ENCODE measurements around the gene CELSR3.

CELSR3 gene

DNA sequence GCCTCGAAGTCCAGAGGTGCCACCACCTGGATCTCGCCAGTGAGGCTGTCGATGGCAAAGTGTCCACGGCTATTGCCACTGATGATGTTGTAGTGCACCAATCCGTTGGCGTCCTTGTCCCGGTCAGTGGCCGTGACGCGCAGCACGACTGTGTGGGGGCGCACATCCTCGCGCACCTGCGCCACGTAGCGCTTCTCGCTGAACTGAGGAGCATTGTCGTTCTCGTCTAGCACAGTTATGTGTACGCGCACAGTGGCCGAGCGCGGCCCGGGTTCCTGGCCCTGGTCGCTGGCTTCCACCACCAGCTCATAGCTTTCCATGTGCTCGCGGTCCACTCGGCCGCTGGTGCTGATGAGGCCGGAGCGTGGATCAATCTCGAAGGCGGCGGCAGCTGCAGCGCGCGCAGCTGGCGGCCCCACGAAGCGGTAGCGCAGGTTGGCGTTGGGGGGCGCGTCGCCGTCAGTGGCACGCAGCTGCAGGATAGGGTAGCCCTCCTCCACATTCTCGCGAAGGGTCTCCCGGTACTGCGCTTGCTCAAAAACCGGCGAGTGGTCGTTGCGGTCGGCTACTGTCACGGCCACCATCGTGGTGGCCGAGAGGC lies 1.8 kb downstream of the CELSR3 start:
- DNase-seq (ENCODE audit: low read depth), result no peak

DNA sequence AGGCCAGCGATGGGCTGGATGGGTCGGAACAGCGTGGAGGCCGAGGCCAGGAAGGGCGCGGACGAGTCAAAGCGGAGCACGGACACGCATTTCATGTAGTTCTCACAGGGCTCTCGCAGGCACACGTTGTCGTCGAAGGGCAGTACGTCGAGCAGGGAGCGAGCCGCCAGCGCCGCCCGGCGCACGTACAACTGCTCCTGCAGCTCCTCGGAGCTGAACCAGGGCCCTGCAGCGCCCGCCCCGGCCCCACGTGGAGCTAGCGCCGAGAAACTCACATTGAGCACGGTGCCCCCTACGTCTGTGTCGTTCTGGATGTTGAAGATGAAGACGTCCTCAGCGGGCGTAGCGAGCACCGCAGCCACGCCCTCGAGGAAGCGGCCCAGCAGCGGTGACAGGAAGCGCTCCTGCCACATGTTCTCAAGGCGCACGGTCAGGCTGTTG lies 5.8 kb downstream of the CELSR3 start:
- no peak for DNase-seq (ENCODE audit: low read depth)

DNA sequence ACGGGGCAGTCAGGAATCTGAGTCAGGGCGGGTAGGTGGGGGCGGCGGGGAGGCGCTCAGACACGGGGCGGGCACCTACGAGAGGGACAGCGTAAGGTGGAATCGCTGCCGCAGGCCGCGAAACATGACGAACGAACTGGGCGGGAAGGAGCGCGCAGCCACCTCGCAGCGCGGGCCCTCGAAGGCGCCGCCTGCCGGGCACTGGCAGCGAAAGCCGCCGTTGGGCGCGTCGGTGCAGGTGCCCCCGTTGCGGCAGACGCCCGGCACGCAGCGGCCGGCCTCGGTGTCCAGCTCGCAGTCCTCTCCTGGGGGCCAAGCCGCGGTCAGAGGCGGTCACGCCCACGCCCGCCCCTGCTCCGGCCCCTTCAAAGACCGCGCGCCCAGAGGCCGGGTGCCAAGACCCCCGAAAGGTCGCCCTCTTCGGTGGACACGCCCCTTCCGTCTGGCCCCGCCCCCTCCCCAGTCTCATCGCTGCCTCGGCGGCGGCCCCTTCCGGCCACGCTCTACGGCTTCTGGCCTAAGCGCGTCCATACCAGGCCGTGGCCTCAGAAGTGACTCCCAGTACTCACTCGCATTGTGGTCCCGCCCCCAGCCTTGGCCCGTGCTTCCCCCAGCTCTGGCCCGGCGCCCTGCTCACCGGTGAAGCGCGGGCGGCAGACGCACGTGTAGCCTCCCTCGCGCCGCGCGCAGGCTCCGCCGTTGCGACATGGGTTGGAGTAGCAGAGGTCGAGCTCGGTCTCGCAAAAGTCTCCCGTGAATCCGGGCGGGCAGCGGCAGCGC lies 6.4 kb downstream of the CELSR3 start:
- peak; percentile 77 for DNase-seq (ENCODE audit: low read depth)

GRCh38 chr3:48655606-48656005 lies 7.1 kb downstream of the CELSR3 start:
- DNase-seq (ENCODE audit: low read depth), result peak; percentile 48

DNA sequence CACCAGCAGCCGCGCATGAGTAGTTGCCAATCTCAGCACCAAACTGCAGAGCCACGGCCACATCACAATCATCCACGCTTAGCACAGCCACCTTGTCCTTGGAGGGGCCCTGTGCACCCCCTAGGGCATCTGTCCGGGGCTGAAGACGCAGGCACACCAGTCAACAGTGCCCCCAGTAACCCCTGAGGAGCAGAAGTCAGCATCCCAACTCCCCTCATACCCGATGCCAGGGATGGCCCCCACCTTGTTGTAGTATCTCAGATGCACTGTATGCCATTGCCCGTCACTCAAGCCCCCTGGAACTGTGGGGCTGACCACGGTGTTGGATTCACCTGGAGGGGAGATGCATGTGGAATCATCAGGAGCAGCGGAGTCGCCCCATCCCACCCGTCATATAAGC lies 7.6 kb downstream of the CELSR3 start:
- no peak for DNase-seq (ENCODE audit: low read depth)

- no peak for DNase-seq (ENCODE audit: low read depth)
These were observed 9.6 kb downstream of the CELSR3 start for GRCh38 chr3:48652923-48653715.

GRCh38 chr3:48651771-48652170 lies 10.9 kb downstream of the CELSR3 start:
- no peak for DNase-seq (ENCODE audit: low read depth)

GRCh38 chr3:48650723-48651122 lies 12.0 kb downstream of the CELSR3 start:
- DNase-seq (ENCODE audit: low read depth), result no peak

- DNase-seq (ENCODE audit: low read depth), result no peak
These were observed 14.4 kb downstream of the CELSR3 start for GRCh38 chr3:48648188-48648850.

DNA sequence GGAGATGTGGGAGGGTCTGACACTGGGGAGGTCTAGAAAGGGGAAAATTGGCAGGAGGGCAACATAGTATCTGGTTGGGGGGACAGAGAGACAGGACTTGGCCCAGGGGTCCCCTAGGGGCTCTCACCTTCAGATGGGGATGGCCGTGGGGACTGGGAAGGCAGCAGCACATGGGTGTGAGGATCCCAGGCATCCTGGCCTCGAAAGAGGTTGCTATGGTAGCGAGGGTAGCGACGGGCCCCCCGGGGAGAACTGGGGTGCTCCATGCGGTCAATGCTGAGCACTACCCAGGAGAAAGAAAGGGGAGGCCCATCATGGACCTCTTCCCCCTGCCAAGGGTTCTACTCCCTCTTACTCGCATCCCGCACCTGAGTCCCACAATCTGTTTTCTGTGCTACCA lies 15.0 kb downstream of the CELSR3 start:
- no peak for DNase-seq (ENCODE audit: low read depth)

DNA sequence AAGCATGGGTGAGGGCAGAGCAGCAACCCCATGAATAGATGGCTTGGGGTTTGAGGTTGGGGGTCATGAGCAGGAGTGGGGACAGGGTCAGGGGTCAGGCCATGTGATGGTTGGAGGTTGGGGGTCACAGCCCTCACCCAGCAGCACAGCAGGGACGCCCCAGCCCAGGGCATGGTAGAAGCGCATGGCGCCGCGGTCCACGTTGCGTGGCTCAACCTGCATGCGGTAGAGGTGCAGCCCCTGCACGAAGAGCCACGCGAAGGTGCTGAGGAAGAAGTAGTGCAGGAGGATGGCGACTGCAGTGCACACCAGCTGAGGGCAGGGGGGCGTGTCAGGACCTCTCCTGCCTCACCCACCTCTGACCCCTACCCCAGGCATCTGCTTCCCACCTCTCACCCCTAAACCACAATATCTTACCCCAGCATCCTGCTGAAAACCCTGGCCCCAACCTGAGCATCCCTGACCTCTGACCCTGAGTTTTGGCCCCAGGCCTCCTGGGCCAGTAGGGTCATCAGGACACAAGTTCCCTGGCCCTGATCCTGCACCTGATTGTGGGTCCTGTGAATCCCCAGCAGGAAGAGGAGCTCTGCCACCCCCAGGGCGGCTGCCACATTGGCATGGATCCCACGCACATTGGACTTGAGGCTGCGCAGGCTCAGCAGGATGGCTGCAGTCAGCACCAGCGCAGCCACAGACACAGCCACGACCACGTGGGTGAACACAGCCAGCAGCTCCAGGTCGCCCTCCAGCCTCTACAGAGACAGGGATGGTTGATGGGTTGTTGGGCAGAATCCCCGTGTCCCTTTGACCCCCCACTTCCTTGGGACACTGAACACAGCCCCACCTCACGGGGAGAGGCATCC lies 17.6 kb downstream of the CELSR3 start:
- DNase-seq (ENCODE audit: low read depth), result no peak

GRCh38 chr3:48642605-48643004 lies 20.1 kb downstream of the CELSR3 start:
- no peak for DNase-seq (ENCODE audit: low read depth)

- DNase-seq (ENCODE audit: low read depth), result no peak
These were observed 21.3 kb downstream of the CELSR3 start for GRCh38 chr3:48641396-48641795.

DNA sequence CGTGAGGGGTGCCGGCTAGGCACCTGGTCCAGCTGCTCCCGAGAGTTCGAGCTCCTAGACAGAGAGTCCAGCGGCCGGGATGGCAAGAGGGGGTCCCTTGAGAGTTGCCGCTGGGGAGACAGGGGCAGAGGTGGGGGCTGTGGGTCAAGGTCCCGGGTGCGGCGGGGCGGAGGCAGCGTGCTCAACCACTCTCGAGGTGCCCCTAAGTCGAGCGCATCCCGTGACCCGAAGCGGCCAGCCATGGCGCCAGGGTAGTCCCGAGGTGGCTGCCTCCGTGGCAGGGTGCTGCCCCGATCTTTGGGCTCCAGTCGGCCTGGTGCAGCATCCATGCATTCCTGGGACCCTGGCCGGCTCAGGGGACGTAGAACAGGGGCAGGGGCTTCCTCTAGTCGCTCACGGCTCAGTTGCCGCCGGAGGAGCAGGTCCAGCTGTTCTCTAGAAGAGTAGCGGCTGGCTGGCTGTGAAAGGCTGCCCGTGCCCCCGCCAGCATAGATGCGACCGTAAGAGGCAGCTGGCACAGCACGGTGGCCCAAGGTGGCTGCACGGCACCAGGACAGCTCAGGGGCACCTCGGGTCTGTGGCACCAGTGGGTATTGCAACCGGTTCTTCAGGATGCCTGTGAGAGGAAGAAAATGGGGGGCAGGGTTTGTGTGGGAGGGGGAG lies 22.6 kb downstream of the CELSR3 start:
- DNase-seq (ENCODE audit: low read depth), result no peak

DNA sequence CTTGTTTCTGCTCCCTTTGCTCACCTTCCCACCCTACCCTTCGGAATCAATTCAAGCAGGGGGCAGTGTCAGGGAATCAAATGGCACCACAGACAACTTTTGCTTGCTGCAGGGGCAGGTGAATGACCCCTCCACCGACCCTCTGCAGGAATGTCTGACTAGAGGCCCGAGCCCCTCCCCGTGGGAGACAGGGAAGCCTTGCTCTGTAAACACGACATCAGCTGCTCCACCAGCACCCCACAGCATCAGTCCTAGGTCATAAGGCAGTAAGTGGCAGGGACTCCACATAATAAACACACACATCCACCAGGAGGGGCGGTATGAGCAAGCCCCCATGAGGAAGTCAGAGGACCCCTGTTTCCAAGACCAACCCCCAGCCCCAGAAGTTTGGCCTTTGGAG lies 25.4 kb downstream of the CELSR3 start:
- DNase-seq (ENCODE audit: low read depth), result no peak

DNA sequence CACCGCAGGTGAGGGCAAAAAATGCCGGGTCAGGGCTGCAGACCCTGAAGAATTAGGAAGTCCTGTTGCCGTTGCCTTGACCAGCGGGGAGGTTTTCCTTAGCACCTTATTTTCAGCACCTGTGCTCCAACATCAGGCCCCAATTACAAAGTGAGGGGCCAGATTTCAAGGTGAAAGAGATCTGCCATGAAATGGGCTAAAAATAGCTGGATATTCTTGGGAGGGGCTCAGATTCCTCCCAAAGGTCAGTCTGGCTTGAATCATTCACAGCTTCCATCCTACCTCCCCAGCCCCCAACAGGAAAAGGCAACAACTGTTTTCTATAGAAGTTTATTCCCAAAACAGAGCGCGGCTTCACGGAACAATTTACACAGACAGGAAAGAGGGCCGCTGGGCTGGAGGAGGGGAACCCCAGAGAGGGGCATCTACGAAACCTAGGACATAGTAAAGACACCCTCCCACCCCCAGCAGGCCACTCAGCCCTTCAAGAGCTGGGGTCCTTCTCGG lies 26.5 kb downstream of the CELSR3 start:
- no peak for DNase-seq (ENCODE audit: low read depth)

DNA sequence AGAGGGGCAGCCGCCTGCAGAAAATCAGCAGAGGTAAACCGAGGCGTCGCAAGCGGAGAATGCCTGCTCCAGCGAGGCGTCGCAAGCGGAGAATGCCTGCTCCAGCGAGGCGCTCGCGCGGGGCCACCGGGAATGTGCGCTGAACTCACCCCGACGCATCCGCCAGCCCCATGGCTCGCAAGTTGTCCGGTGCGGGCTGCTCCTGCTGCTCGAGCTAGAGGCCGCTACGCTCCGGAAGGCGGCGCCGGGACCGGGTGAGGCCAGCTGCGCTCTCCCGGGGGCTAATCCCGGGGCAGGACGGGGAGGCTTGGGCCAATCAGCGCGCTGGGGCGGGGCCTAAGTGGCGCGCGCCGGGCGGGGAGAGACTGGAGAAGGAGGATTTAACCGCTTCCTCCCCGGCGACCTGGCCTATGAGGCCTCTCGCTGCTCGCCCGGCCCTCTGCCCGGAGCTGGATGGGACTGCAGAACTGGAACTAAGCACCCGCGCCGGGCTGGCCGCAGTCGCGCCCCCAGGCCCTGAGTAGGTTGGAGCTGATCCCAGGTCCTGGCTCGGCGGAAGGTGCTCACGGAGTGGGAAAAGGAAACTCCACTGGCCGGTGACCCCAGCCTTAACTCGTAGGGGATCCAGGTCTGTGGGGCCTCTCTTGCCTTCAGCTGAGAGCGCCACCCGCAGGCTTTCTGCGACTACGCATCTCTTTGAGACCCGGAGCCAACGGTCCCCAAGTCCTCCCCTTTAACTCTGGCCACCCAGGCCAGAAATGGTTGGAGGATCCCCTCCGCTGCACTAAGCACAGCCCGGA lies 27.3 kb downstream of the CELSR3 start, which contains the start of gene SLC26A6:
TSS of gene SLC26A6 (minus strand) at position 240 of the 800 bp plus-strand sequence. CDS start at position 172, 68 bp downstream.
- peak; percentile 93 for DNase-seq (ENCODE audit: low read depth)

GRCh38 chr3:48634661-48635221 lies 27.9 kb downstream of the CELSR3 start:
- DNase-seq (ENCODE audit: low read depth), result peak; percentile 42

DNA sequence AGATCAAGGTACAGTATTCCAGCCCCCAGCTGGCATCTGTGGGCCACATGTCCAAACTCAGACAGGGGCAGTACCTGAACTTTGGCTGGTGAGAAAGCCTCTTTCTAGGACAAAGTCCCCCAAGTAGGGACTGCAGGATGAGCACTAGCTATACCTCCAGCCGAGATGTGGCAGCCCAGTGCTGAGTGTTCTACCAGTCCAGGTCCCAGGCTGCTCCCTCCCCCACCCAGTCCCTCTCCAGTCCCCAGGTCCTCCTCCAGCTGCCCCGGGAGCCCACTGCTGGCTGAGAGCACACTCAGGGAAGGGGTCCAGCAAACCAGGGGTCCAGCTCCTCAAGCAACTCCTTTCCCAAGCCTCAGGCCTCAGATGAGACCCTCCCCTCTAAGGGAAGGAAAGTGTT lies 28.9 kb downstream of the CELSR3 start:
- DNase-seq (ENCODE audit: low read depth), result no peak

Data from activated T-cell treated with anti-CD3 and anti-CD28 coated beads for 1 hour (primary cell).